ENCODE results near the gene USH2A.

USH2A gene

DNA sequence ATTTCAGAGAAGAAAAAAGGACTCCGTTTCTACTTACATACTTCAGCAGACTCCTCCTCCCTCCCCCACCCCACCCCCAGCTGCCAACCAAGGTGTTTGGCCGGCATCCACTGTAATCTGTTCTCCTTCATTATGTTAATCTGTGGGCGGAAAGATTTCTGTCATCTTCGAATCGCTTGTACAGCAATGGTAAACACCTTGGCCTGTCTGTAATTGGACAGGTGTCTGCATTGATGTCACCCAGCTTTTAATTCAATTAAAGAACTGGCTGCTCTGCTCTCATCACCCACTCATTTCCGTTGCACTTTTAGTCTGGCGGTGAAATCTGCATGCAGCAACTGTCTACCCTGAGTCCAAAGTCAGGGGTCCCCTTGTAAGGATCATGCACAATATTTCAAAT is 368.6 kb downstream of the USH2A start:
- H3K9me3 ChIP-seq (ENCODE audit: control insufficient read depth, low read length), result no peaks in the 10 kb centered on the region
- H3K27ac ChIP-seq (ENCODE audit: low read depth, low read length, severe bottlenecking), result no peak overlapping the region
- H3K4me3 ChIP-seq (ENCODE audit: extremely low read depth, insufficient read depth, low read length, poor library complexity, severe bottlenecking), result no peak overlapping the region
- H3K36me3 ChIP-seq (ENCODE audit: control insufficient read depth, insufficient read depth, low read length), result no peaks in the 10 kb centered on the region
- H3K4me1 ChIP-seq (ENCODE audit: control insufficient read depth, insufficient read depth, low read length, poor library complexity, severe bottlenecking), result no peaks in the 10 kb centered on the region
- 93 to 97% methylated on average over 4 to 5 of the region's 7 CpGs for WGBS, 2 experiments (ENCODE audit: insufficient coverage in 2 of 2)

DNA sequence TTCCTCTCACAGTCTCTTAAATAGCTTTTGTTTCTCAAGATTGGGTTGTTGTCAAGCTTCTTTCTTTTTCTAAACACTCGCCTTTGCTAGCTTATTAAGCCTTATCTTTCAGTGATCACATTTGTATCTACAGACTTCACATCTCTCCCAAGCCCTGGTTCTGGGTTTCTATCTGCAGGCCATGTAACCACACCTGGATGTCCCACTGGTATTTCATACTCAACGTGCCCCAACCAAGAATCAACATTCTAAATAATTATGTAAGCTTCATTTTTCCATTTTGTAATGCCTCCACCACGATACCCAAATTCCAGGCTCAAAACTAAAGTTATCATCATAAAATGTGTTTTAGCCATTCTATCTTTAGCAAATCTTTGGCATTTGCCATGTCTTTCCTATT is 372.2 kb downstream of the USH2A start:
- H3K9me3 ChIP-seq (ENCODE audit: control insufficient read depth, low read length), result no peaks in the 10 kb centered on the region
- no peaks in the 10 kb centered on the region for H3K4me1 ChIP-seq (ENCODE audit: control insufficient read depth, insufficient read depth, low read length, poor library complexity, severe bottlenecking)
- no peaks in the 10 kb centered on the region for H3K36me3 ChIP-seq (ENCODE audit: control insufficient read depth, insufficient read depth, low read length)
- no peak overlapping the region for H3K27ac ChIP-seq (ENCODE audit: low read depth, low read length, severe bottlenecking)
- 77 to 79% methylated on average over 3 of the region's 3 CpGs for WGBS, 2 experiments (ENCODE audit: insufficient coverage in 2 of 2)
- no peak overlapping the region for H3K4me3 ChIP-seq (ENCODE audit: extremely low read depth, insufficient read depth, low read length, poor library complexity, severe bottlenecking)

DNA sequence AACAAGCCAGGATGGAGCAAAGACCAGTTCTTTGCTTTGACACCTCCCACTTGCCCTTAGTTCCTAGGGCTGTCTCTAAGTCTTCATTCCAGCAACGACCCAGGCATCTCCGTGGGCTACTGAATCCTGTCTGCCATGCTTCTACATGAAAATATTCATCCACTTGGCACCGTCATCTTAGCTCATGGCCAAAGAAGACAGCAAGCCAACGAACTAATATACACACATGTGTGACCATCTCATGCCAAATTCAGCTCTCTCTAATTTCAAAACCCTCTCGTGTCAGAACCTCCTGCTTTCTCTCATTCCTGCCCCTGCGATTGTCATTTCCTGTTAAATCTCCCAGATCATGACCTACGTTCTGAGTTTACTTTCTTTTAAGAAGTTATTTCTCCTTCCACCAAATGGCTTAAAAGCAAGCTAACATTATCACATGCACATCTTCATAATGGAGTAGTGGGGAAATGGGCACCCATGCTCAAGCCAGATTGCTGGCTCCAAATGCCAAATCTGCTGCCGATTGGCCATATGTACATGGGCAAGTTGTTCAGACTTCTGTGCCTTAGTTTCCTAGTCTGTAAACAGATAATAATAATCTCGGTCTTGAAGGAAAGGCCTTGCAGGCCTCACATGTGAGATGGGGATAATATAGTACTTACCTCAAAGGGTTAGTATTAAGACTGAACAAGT is 373.4 kb downstream of the USH2A start:
- H3K4me1 ChIP-seq (ENCODE audit: control insufficient read depth, insufficient read depth, low read length, poor library complexity, severe bottlenecking), result no peaks in the 10 kb centered on the region
- no peaks in the 10 kb centered on the region for H3K36me3 ChIP-seq (ENCODE audit: control insufficient read depth, insufficient read depth, low read length)
- H3K4me3 ChIP-seq (ENCODE audit: extremely low read depth, insufficient read depth, low read length, poor library complexity, severe bottlenecking), result no peak overlapping the region
- 89 to 96% methylated on average over 7 of the region's 9 CpGs for WGBS, 2 experiments (ENCODE audit: insufficient coverage in 2 of 2)
- no peak overlapping the region for H3K27ac ChIP-seq (ENCODE audit: low read depth, low read length, severe bottlenecking)
- H3K9me3 ChIP-seq (ENCODE audit: control insufficient read depth, low read length), result no peaks in the 10 kb centered on the region

DNA sequence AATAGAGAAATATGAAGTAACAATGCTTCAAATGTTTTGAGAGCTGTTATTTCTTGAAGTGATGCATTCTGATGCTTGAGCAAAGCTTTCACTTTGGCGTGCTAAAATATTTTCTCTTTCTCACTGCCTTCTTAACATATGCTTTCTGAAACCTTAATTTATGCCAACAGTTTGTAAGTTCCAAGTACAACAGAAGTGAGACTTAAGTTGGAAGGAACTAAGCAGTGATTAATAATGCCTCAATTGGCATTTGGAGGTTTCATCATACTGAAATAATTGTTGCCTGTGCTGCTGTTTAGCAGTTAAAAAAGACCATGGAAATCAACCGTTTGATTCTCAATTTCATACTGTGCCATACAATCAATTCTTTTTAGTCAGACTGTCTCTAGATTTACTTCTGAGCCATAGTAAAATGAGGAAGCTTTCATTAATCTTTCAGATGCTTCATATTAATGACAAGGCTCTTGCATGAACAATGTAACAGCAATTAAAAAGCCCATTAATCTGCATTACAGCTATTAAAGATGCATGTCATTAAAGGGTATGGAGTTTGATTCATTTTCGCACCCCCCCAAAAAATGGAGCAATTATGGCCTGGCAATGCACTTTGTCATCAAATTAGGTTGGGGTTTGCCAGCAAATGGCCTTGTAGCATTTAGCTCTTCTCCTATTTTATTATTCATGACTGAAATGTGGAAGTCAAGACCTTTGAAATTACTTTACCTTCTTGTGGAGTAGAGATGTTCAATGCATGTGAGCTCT is 375.3 kb downstream of the USH2A start:
- no peaks in the 10 kb centered on the region for H3K36me3 ChIP-seq (ENCODE audit: control insufficient read depth, insufficient read depth, low read length)
- 100% methylated on average over 1 of the region's 3 CpGs; no CpG with 5 or more reads in 1 of the 2 experiments for WGBS, 2 experiments (ENCODE audit: insufficient coverage in 2 of 2)

DNA sequence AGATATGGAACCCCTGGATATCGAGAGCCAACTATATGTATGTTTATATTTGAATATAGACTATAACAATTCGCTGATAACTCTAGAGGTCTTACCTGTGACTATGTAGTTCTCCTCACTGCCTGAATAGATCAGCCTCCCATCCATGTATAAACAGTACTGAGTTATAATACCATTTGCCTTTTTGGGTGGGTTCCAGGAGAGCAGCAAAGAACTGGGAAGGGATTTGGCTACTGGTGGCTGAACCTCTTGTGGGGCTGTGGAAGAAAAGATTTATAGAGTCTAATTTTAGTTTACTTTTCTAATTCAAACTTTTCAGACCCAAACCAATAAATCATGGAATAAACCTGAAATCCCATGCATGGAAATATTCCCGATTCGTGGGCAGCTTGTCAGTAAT is 376.9 kb downstream of the USH2A start:
- H3K9me3 ChIP-seq (ENCODE audit: control insufficient read depth, low read length), result no peaks in the 10 kb centered on the region
- H3K4me3 ChIP-seq (ENCODE audit: extremely low read depth, insufficient read depth, low read length, poor library complexity, severe bottlenecking), result no peak overlapping the region
- no peaks in the 10 kb centered on the region for H3K36me3 ChIP-seq (ENCODE audit: control insufficient read depth, insufficient read depth, low read length)
- no peak overlapping the region for H3K27ac ChIP-seq (ENCODE audit: low read depth, low read length, severe bottlenecking)
- H3K4me1 ChIP-seq (ENCODE audit: control insufficient read depth, insufficient read depth, low read length, poor library complexity, severe bottlenecking), result no peaks in the 10 kb centered on the region
- WGBS, 2 experiments (ENCODE audit: insufficient coverage in 2 of 2), result no CpG with 5 or more reads among the region's 4 CpGs

More for the DNA sequence above, 375.3 kb downstream of the USH2A start:
- no peak overlapping the region for H3K4me3 ChIP-seq (ENCODE audit: extremely low read depth, insufficient read depth, low read length, poor library complexity, severe bottlenecking)
- no peak overlapping the region for H3K27ac ChIP-seq (ENCODE audit: low read depth, low read length, severe bottlenecking)
- no peaks in the 10 kb centered on the region for H3K4me1 ChIP-seq (ENCODE audit: control insufficient read depth, insufficient read depth, low read length, poor library complexity, severe bottlenecking)
- no peaks in the 10 kb centered on the region for H3K9me3 ChIP-seq (ENCODE audit: control insufficient read depth, low read length)

DNA sequence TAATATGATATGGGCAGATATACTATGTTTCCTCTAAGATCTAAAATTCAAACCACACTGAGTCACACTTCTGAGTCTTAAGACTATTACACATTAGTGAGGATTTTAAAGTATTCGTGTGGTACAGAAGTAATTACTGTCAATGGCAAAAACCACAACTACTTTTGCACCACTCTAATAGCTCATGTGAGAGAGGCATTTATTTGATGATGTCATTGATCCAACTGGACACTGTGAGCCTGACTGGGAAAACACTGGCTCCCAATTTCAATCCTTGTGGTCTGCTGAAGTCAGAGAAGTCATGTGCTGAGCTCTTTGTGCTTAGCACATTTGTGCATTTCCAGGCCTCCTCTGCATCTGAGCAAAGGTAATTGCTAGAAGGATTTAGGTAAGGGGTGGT is 377.8 kb downstream of the USH2A start:
- H3K4me3 ChIP-seq (ENCODE audit: extremely low read depth, insufficient read depth, low read length, poor library complexity, severe bottlenecking), result no peak overlapping the region
- H3K4me1 ChIP-seq (ENCODE audit: control insufficient read depth, insufficient read depth, low read length, poor library complexity, severe bottlenecking), result no peaks in the 10 kb centered on the region
- no peak overlapping the region for H3K27ac ChIP-seq (ENCODE audit: low read depth, low read length, severe bottlenecking)
- no peaks in the 10 kb centered on the region for H3K36me3 ChIP-seq (ENCODE audit: control insufficient read depth, insufficient read depth, low read length)
- WGBS, 2 experiments (ENCODE audit: insufficient coverage in 2 of 2), result no CpG with 5 or more reads among the region's 1 CpG
- no peaks in the 10 kb centered on the region for H3K9me3 ChIP-seq (ENCODE audit: control insufficient read depth, low read length)

DNA sequence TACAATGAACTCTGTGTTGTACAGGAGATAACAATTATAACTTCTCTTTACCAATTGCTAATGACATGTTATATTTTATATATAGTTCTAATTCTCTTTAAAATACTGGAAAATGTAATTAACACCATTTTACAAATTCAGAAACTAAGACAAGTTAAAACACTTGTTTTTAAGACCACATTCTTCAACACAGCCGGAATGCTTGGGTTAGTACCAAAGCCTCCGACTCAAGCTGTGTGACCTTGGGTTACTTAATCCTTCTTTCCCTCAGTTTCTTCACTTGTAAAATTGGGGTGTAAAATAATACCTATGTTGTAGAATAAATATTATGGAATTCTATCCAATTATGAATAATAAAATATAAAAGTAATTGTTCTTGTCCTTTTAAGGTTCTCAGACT is 378.7 kb downstream of the USH2A start:
- Histone ChIP-seq H3K4me3 (ENCODE audit: extremely low read depth, insufficient read depth, low read length, poor library complexity, severe bottlenecking) (no peak overlapping the region), H3K9me3 (ENCODE audit: control insufficient read depth, low read length) (no peaks in the 10 kb centered on the region), H3K27ac (ENCODE audit: low read depth, low read length, severe bottlenecking) (no peak overlapping the region), H3K4me1 (ENCODE audit: control insufficient read depth, insufficient read depth, low read length, poor library complexity, severe bottlenecking) (no peaks in the 10 kb centered on the region), H3K36me3 (ENCODE audit: control insufficient read depth, insufficient read depth, low read length) (no peaks in the 10 kb centered on the region)
- WGBS, 2 experiments (ENCODE audit: insufficient coverage in 2 of 2), result 100% methylated on average over 1 of the region's 2 CpGs; no CpG with 5 or more reads in 1 of the 2 experiments

DNA sequence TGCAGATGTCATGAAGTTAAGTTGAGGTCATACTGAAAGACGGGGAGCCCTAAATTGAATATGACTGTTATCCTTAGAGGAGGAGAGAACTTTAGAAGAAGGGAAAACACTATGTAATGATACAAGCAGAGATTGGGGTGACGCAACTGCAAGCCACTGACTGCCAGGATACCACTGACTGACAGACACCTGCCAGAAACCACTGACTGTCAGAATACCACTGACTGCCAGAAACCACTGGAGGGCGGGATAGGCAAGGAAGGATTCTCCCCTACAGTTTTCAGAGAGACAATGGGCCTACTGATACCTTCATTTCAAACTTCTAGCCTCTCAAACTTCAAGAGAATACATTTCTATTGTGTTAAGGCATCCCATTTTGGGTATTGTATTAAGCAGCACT is 388.7 kb downstream of the USH2A start:
- H3K27ac ChIP-seq (ENCODE audit: low read depth, low read length, severe bottlenecking), result no peak overlapping the region
- H3K36me3 ChIP-seq (ENCODE audit: control insufficient read depth, insufficient read depth, low read length), result no peaks in the 10 kb centered on the region
- WGBS, 2 experiments (ENCODE audit: insufficient coverage in 2 of 2), result 92 to 100% methylated on average over 1 to 2 of the region's 3 CpGs
- H3K9me3 ChIP-seq (ENCODE audit: control insufficient read depth, low read length), result no peaks in the 10 kb centered on the region
- no peak overlapping the region for H3K4me3 ChIP-seq (ENCODE audit: extremely low read depth, insufficient read depth, low read length, poor library complexity, severe bottlenecking)
- peaks cover 3% of the 10 kb centered on the region for H3K4me1 ChIP-seq (ENCODE audit: control insufficient read depth, insufficient read depth, low read length, poor library complexity, severe bottlenecking)

DNA sequence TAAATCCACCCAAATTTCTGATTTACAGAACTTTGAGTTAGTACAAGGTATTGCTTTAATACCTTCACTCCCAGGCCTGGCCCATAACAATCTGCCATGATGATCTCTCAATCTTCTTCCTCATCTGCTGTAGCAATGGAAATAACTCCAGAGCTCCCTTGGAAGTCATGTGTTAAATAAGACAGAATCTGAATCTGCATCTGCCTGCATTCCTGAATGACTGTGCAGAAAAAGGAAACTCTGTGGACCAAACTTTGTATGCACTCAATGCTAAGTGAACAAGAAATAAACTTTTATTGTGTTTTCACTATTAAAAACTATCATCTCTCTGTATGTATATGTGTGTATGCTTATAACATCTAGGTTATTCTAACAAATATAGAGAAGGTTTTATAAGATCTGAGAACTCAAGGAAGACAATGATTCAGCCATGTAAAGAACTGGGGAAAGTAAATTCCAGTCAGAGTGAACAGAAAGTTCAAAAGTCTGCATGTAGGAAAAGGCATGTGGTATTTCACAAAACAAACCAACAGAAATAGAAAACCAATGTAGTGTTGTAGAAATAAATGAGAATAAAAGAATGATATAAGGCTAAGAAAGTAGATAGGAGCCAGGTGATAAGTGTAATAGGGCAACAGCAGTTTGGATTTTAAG is 390.2 kb downstream of the USH2A start:
- H3K27ac ChIP-seq (ENCODE audit: low read depth, low read length, severe bottlenecking), result peak overlapping the region; percentile 36
- no peak overlapping the region for H3K4me3 ChIP-seq (ENCODE audit: extremely low read depth, insufficient read depth, low read length, poor library complexity, severe bottlenecking)

DNA sequence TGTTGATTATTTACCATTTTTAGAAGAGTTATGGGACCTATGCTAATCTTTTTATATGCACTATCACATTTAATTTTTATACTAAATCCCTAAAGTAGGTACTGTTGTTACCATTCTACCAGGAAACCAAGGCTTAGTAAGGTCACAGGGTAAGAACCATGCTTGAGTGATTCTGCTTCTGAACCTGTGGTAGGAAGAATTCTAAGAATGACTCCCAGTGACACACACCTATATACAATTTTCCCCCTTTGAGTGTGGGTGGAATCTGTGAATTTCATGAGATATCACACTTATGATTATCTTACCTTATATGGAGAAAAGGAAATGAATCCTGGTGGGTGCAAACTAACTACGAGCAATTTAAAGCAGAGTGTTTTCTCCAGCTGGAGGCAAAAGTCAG is 391.0 kb downstream of the USH2A start:
- Histone ChIP-seq H3K4me1 (ENCODE audit: control insufficient read depth, insufficient read depth, low read length, poor library complexity, severe bottlenecking) (peaks cover 3% of the 10 kb centered on the region), H3K36me3 (ENCODE audit: control insufficient read depth, insufficient read depth, low read length) (no peaks in the 10 kb centered on the region), H3K27ac (ENCODE audit: low read depth, low read length, severe bottlenecking) (no peak overlapping the region), H3K4me3 (ENCODE audit: extremely low read depth, insufficient read depth, low read length, poor library complexity, severe bottlenecking) (no peak overlapping the region), H3K9me3 (ENCODE audit: control insufficient read depth, low read length) (no peaks in the 10 kb centered on the region)
- 67 to 100% methylated on average over 1 of the region's 1 CpG for WGBS, 2 experiments (ENCODE audit: insufficient coverage in 2 of 2)

More for the DNA sequence above, 390.2 kb downstream of the USH2A start:
- Histone ChIP-seq H3K4me1 (ENCODE audit: control insufficient read depth, insufficient read depth, low read length, poor library complexity, severe bottlenecking) (peaks cover 3% of the 10 kb centered on the region), H3K9me3 (ENCODE audit: control insufficient read depth, low read length) (no peaks in the 10 kb centered on the region), H3K36me3 (ENCODE audit: control insufficient read depth, insufficient read depth, low read length) (no peaks in the 10 kb centered on the region)

DNA sequence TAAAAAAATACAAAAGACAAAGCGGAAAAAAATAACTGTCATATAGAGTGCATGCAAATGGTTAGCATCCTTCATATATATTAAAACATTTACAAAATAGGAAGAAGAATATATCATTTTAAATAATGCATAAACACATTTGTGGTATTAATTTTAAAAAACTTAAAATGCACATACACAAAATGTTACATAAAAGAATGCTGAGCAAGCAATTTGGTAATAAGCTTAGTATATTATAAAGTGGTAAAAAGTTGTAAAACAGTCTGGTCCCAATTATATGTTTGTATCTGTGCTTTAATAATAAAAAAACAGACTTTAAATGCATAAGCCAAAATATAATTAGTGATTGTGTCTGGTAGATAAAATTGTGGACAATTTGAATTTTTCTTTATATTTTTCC is 394.6 kb downstream of the USH2A start:
- no peak overlapping the region for H3K27ac ChIP-seq (ENCODE audit: low read depth, low read length, severe bottlenecking)
- no CpG with 5 or more reads among the region's 1 CpG for WGBS, 2 experiments (ENCODE audit: insufficient coverage in 2 of 2)
- H3K4me3 ChIP-seq (ENCODE audit: extremely low read depth, insufficient read depth, low read length, poor library complexity, severe bottlenecking), result no peak overlapping the region
- peaks cover 3% of the 10 kb centered on the region for H3K4me1 ChIP-seq (ENCODE audit: control insufficient read depth, insufficient read depth, low read length, poor library complexity, severe bottlenecking)
- H3K9me3 ChIP-seq (ENCODE audit: control insufficient read depth, low read length), result no peaks in the 10 kb centered on the region
- no peaks in the 10 kb centered on the region for H3K36me3 ChIP-seq (ENCODE audit: control insufficient read depth, insufficient read depth, low read length)
